KMS-11 (cell line): ENCODE results near the gene COX6B2.
A peak's percentile ranks its signal among the peaks of the same experiment; 100 is the strongest.

Experiments used
- H2AFZ ChIP-seq: fragments of 200-600 bp; sonication (generic); 2 replicates; pipeline ENCODE4 v1.6.1; 2016; ENCODE audit warnings: antibody characterized with exemption, mixed run types, low read depth
- H3K27ac ChIP-seq: fragments of 200-600 bp; sonication (generic); 2 replicates; pipeline ENCODE4 v1.6.1; 2016; ENCODE audit warnings: mild to moderate bottlenecking, mixed run types
- H3K27me3 ChIP-seq: fragments of 200-600 bp; sonication (generic); 2 replicates; pipeline ENCODE4 v1.6.1; 2017; ENCODE audit warnings: mild to moderate bottlenecking, low read depth, mixed run types, moderate library complexity; ENCODE audit not compliant: insufficient read depth
- H3K36me3 ChIP-seq: fragments of 200-600 bp; sonication (generic); 2 replicates; pipeline ENCODE4 v1.6.1; 2017; ENCODE audit warnings: mild to moderate bottlenecking, mixed run types; ENCODE audit not compliant: insufficient read depth
- H3K4me1 ChIP-seq: fragments of 200-600 bp; sonication (generic); 2 replicates; pipeline ENCODE4 v1.6.1; 2016; ENCODE audit warnings: mild to moderate bottlenecking, low read depth, mixed run types; ENCODE audit not compliant: poor library complexity, severe bottlenecking
- H3K4me2 ChIP-seq: fragments of 200-600 bp; sonication (generic); 2 replicates; pipeline ENCODE4 v1.7.0; 2016; ENCODE audit warnings: mild to moderate bottlenecking, mixed run types
- H3K4me3 ChIP-seq: fragments of 200-600 bp; sonication (generic); IDR thresholded peaks from 2 replicates; pipeline ENCODE4 v1.6.1; 2017; ENCODE audit warnings: low read depth, low read length, mixed read lengths; ENCODE audit not compliant: insufficient read depth
- H3K79me2 ChIP-seq: fragments of 200-600 bp; sonication (generic); 2 replicates; pipeline ENCODE4 v1.6.1; 2016; ENCODE audit warnings: low read depth, mixed run types; ENCODE audit not compliant: insufficient read depth
- H3K9ac ChIP-seq: fragments of 200-600 bp; sonication (generic); 2 replicates; pipeline ENCODE4 v1.6.1; 2016; ENCODE audit warnings: mild to moderate bottlenecking, mixed run types
- H4K20me1 ChIP-seq: fragments of 200-600 bp; sonication (generic); 2 replicates; pipeline ENCODE4 v1.6.1; 2016; ENCODE audit warnings: mild to moderate bottlenecking, mixed run types; ENCODE audit not compliant: insufficient read depth
- CTCF ChIP-seq: fragments of 200-600 bp; sonication (generic); conservative IDR thresholded peaks from 2 replicates; pipeline ENCODE4 v1.6.1; 2017; ENCODE audit warnings: low read depth, mild to moderate bottlenecking, antibody characterized with exemption, low read length, moderate library complexity, mixed read lengths

The COX6B2 gene

GRCh38 chr19:55344444-55344843 lies 10.1 kb downstream of the COX6B2 start:
- no peak overlapping the region for H3K27ac ChIP-seq
- no peak overlapping the region for H3K9ac ChIP-seq
- H3K36me3 ChIP-seq = no peaks in the 10 kb centered on the region
- H3K4me2 ChIP-seq = no peak overlapping the region
- no peaks in the 10 kb centered on the region for H4K20me1 ChIP-seq
- no peak overlapping the region for H3K4me3 ChIP-seq
- no peak for TF ChIP-seq CTCF
- peaks cover 11% of the 10 kb centered on the region for H3K79me2 ChIP-seq
- no peaks in the 10 kb centered on the region for H3K27me3 ChIP-seq
- no peak overlapping the region for H2AFZ ChIP-seq
- no peaks in the 10 kb centered on the region for H3K4me1 ChIP-seq

GRCh38 chr19:55341595-55342531 lies 12.7 kb downstream of the COX6B2 start:
- Histone ChIP-seq H3K4me2 (peak overlapping the region; percentile 57; the same call in 1 of the 2 replicates), H2AFZ (no peak overlapping the region), H3K27ac (no peak overlapping the region), H3K79me2 (peaks cover 11% of the 10 kb centered on the region), H3K27me3 (no peaks in the 10 kb centered on the region; the same call in 1 of the 2 replicates), H3K9ac (no peak overlapping the region; the same call in 1 of the 2 replicates), H3K36me3 (no peaks in the 10 kb centered on the region), H4K20me1 (no peaks in the 10 kb centered on the region), H3K4me1 (peaks cover 12% of the 10 kb centered on the region), H3K4me3 (no peak overlapping the region)
- no peak for TF ChIP-seq CTCF

- H3K79me2 ChIP-seq = peaks cover 11% of the 10 kb centered on the region
- H3K4me1 ChIP-seq = peaks cover 12% of the 10 kb centered on the region
- H3K9ac ChIP-seq = peak overlapping the region; percentile 77; the same call in 1 of the 2 replicates
- H4K20me1 ChIP-seq = no peaks in the 10 kb centered on the region
- no peak for TF ChIP-seq CTCF
- H3K27ac ChIP-seq = peak overlapping the region; percentile 72
- peak overlapping the region; percentile 54 for H3K4me3 ChIP-seq
- no peaks in the 10 kb centered on the region for H3K36me3 ChIP-seq
- H3K27me3 ChIP-seq = peaks cover 7% of the 10 kb centered on the region; the same call in 1 of the 2 replicates
- peak overlapping the region; percentile 57 for H2AFZ ChIP-seq
- peak overlapping the region; percentile 97 for H3K4me2 ChIP-seq
Observed at GRCh38 chr19:55341171-55341588, 13.3 kb downstream of the COX6B2 start.

- H3K9ac ChIP-seq = peak overlapping the region; percentile 77
Observed at GRCh38 chr19:55340784-55341147, 13.8 kb downstream of the COX6B2 start.

More at GRCh38 chr19:55340784-55341147, 13.8 kb downstream of the COX6B2 start:
- Histone ChIP-seq H2AFZ (peak overlapping the region; percentile 57), H3K36me3 (no peaks in the 10 kb centered on the region), H3K4me1 (peaks cover 12% of the 10 kb centered on the region), H3K27me3 (peaks cover 11% of the 10 kb centered on the region; the same call in 1 of the 2 replicates), H3K4me2 (peak overlapping the region; percentile 97), H3K4me3 (peak overlapping the region; percentile 54), H4K20me1 (no peaks in the 10 kb centered on the region), H3K27ac (peak overlapping the region; percentile 72), H3K79me2 (peaks cover 11% of the 10 kb centered on the region)
- TF ChIP-seq CTCF = peak; percentile 45; the same call in 1 of the 2 replicates
